ENCODE data around the gene SLC2A5. TPM values are rescaled to one million over a fixed set of nuclear protein-coding genes. Genes with fewer than 3 reads are reported as not detected.
"Not testable (repeated sequence)": the region's sequence is repeated elsewhere in the genome, so short reads cannot be mapped to it uniquely, and the experiment has no call there.

Gene SLC2A5
- total RNA-seq, 4 donors from 2014 or later, result 0.32 to 7.9 (median 2.3) TPM

- TF ChIP-seq CTCF (IDR thresholded peaks at IDR 0.05), result no peak
Measured at GRCh38 chr1:9100471-9101043, 31.1 kb upstream of the SLC2A5 start.

GRCh38 chr1:9099555-9099954, 30.1 kb upstream of the SLC2A5 start:
- TF ChIP-seq CTCF (IDR thresholded peaks at IDR 0.05), result no peak

More at GRCh38 chr1:9100471-9101043, 31.1 kb upstream of the SLC2A5 start:
- ATAC-seq (ENCODE audit: low FRiP score) (no peak), DNase-seq (ENCODE audit: low spot score) (no peak)

DNA sequence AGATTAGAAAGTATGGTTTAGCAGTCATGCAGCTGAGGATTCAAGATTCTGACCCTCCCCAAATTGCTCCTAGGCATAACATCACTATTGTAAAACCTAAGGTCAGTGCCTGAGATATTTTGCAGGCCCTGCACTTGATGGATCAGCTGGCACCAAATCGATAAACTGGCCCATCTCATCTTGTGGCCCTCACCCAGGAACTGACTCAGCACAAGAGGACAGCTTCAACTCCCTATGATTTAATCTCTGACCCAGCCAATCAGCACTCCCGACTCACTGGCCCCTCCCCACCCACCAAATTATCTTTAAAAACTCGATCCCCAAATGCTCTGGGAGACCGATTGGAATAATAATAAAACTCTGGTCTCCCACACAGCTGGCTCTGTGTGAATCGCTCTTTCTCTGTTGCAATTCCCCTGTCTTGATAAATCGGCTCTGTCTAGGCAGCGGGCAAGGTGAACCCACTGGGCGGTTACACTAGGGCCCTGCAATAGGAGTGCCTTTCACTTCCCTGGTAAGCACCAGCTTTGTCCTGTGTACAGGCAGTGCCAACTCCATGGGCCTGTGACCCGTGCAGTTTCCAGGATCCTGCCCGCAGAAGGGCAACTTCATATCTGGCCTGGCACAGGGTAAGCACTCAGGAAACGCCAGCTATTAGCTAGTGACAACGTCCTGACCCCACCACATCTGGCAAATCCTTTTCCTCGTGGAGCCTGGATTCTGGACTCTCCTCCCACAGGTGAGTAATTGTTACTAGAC, 28.7 kb upstream of the SLC2A5 start:
- TF ChIP-seq CTCF (IDR thresholded peaks at IDR 0.05), result no peak
- ATAC-seq (ENCODE audit: low FRiP score), result no peak

More at GRCh38 chr1:9099555-9099954, 30.1 kb upstream of the SLC2A5 start:
- ATAC-seq (ENCODE audit: low FRiP score), result no peak
- DNase-seq (ENCODE audit: low spot score), result no peak

GRCh38 chr1:9095818-9096217, 26.4 kb upstream of the SLC2A5 start:
- DNase-seq (ENCODE audit: low spot score), result no peak
- no peak for TF ChIP-seq CTCF (IDR thresholded peaks at IDR 0.05)
- ATAC-seq (ENCODE audit: low FRiP score), result no peak

More for the DNA sequence above, 28.7 kb upstream of the SLC2A5 start:
- no peak for DNase-seq (ENCODE audit: low spot score)

- ATAC-seq (ENCODE audit: low FRiP score); DNase-seq (ENCODE audit: low spot score): not testable (repeated sequence)
Measured at GRCh38 chr1:9093996-9094595, 24.7 kb upstream of the SLC2A5 start.

GRCh38 chr1:9093581-9093980, 24.1 kb upstream of the SLC2A5 start:
- no peak for ATAC-seq (ENCODE audit: low FRiP score)
- DNase-seq (ENCODE audit: low spot score), result no peak
- TF ChIP-seq CTCF (IDR thresholded peaks at IDR 0.05), result no peak

DNA sequence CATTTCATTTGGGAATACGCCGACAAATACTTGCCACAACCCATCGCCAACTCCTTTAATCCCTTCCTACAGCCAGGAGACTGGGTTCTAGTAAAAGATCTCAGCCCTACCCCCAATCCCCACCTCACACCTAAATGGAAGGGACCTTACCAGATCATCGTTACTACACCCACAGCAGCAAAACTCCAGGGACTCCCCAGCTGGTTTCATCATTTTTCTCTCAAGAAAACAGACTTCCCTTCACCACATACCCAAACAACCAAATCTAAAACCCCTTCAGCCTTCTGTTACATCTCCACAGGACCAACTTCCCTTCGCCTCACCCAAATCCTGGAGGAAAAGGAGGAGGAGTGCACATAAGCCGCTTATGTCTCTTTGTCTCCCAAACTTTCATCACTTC, 23.7 kb upstream of the SLC2A5 start:
- ATAC-seq (ENCODE audit: low FRiP score), result no peak
- DNase-seq (ENCODE audit: low spot score), result no peak
- no peak for TF ChIP-seq CTCF (IDR thresholded peaks at IDR 0.05)
